Keratinocyte (primary cell): ENCODE measurements around the gene IGSF23.

Source experiments
- CTCF ChIP-seq, 3 experiments: IDR thresholded peaks in 1 of 3; conservative IDR thresholded peaks in 1 of 3; optimal IDR thresholded peaks in 1 of 3; 2 replicates in 2 of 3; 3 replicates in 1 of 3; pipeline versions ENCODE3 to v1.5.1; 2011; ENCODE audit warnings: low read length in 3 of 3, mild to moderate bottlenecking in 3 of 3, moderate library complexity in 2 of 3, control low read depth in 1 of 3, inconsistent platforms in 1 of 3; ENCODE audit not compliant: insufficient read depth in 2 of 3; ENCODE audit errors: extremely low read depth in 1 of 3
- EZH2 ChIP-seq: IDR thresholded peaks from one replicate; pipeline ENCODE4 v1.6.1; 2012; ENCODE audit warnings: inconsistent platforms, mild to moderate bottlenecking, low read length, moderate library complexity

- TF ChIP-seq CTCF (optimal IDR thresholded peaks at IDR 0.05 in 1 of 3, IDR thresholded peaks at IDR 0.05 in 1 of 3, conservative IDR thresholded peaks at IDR 0.05 in 1 of 3; ENCODE audit: extremely low read depth in 1 of 3, insufficient read depth in 2 of 3, low read length in 3 of 3) (no peak), EZH2 (no peak)
Measured at GRCh38 chr19:44627631-44628030, 14.3 kb downstream of the IGSF23 start.
